H9 (cell line): Measurements from ENCODE around the gene SULF2. TPM values are rescaled to one million over a fixed set of nuclear protein-coding genes. Genes with fewer than 3 reads are reported as not detected.

ENCODE experiments used
- DNase-seq: peaks from one replicate; pipeline ENCODE4 v3.0.0-alpha.2; 2017
- H2AFZ ChIP-seq: one replicate; pipeline ENCODE4 v1.6.1; 2013; ENCODE audit warnings: mild to moderate bottlenecking, low read length, control low read depth, moderate library complexity
- H2AK5ac ChIP-seq: 2 replicates; pipeline ENCODE4 v1.6.1; 2013; ENCODE audit warnings: low read length, control low read depth, mixed read lengths; ENCODE audit not compliant: insufficient read length
- H2BK120ac ChIP-seq: one replicate; pipeline ENCODE4 v1.6.1; 2013; ENCODE audit warnings: low read depth, mild to moderate bottlenecking, low read length, control low read depth, inconsistent platforms; ENCODE audit not compliant: poor library complexity, severe bottlenecking
- H2BK12ac ChIP-seq: 2 replicates; pipeline ENCODE4 v1.6.1; 2013; ENCODE audit warnings: low read length, control low read depth, mixed read lengths, low read depth; ENCODE audit not compliant: insufficient read length
- H2BK15ac ChIP-seq: 2 replicates; pipeline ENCODE4 v1.6.1; 2013; ENCODE audit warnings: low read depth, low read length, control low read depth
- H2BK20ac ChIP-seq: one replicate; pipeline ENCODE4 v1.6.1; 2013; ENCODE audit warnings: low read depth, mild to moderate bottlenecking, low read length, control low read depth, inconsistent platforms; ENCODE audit not compliant: poor library complexity, severe bottlenecking
- H2BK5ac ChIP-seq: 2 replicates; pipeline ENCODE4 v1.6.1; 2013; ENCODE audit warnings: low read length, control low read depth, mixed read lengths; ENCODE audit not compliant: insufficient read length
- H3K14ac ChIP-seq: 2 replicates; pipeline ENCODE4 v1.6.1; 2013; ENCODE audit warnings: low read length, control low read depth; ENCODE audit not compliant: insufficient read depth
- H3K18ac ChIP-seq: 2 replicates; pipeline ENCODE4 v1.6.1; 2013; ENCODE audit warnings: low read depth, mild to moderate bottlenecking, mixed read lengths, low read length, control low read depth; ENCODE audit not compliant: insufficient read length
- H3K23ac ChIP-seq: 2 replicates; pipeline ENCODE4 v1.6.1; 2013; ENCODE audit warnings: low read length, control low read depth, mixed read lengths, low read depth; ENCODE audit not compliant: insufficient read length
- H3K23me2 ChIP-seq: 2 replicates; pipeline ENCODE4 v1.6.1; 2013; ENCODE audit warnings: low read depth, mild to moderate bottlenecking, mixed read lengths, low read length, control low read depth; ENCODE audit not compliant: insufficient read length, poor library complexity, severe bottlenecking
- H3K27ac ChIP-seq: 2 replicates; pipeline ENCODE4 v1.5.1; 2013; ENCODE audit warnings: low read length, control low read depth, mixed read lengths, low read depth; ENCODE audit not compliant: insufficient read length
- H3K27me3 ChIP-seq: 2 replicates; pipeline ENCODE4 v1.6.1; 2013; ENCODE audit warnings: low read length, control low read depth, inconsistent platforms; ENCODE audit not compliant: insufficient read depth
- H3K4ac ChIP-seq: 2 replicates; pipeline ENCODE4 v1.6.1; 2013; ENCODE audit warnings: low read depth, mild to moderate bottlenecking, control low read depth, inconsistent platforms, low read length, moderate library complexity
- H3K4me1 ChIP-seq: 2 replicates; pipeline ENCODE4 v1.6.1; 2013; ENCODE audit warnings: low read length, control low read depth, inconsistent platforms; ENCODE audit not compliant: insufficient read depth
- H3K4me2 ChIP-seq: 2 replicates; pipeline ENCODE4 v1.6.1; 2013; ENCODE audit warnings: low read length, control low read depth, mixed read lengths; ENCODE audit not compliant: insufficient read length, insufficient read depth
- H3K56ac ChIP-seq: 2 replicates; pipeline ENCODE4 v1.6.1; 2013; ENCODE audit warnings: low read depth, mild to moderate bottlenecking, mixed read lengths, low read length, control low read depth; ENCODE audit not compliant: insufficient read length
- H3K79me1 ChIP-seq: 2 replicates; pipeline ENCODE4 v1.6.1; 2013; ENCODE audit warnings: low read depth, mild to moderate bottlenecking, moderate library complexity, low read length, control low read depth, inconsistent platforms; ENCODE audit not compliant: insufficient read depth, poor library complexity, severe bottlenecking
- H3K79me2 ChIP-seq: 2 replicates; pipeline ENCODE4 v1.6.1; 2013; ENCODE audit warnings: low read length, control low read depth, inconsistent platforms; ENCODE audit not compliant: insufficient read depth
- H3K9ac ChIP-seq: 2 replicates; pipeline ENCODE4 v1.6.1; 2013; ENCODE audit warnings: low read length, control low read depth, mixed read lengths; ENCODE audit not compliant: insufficient read length; ENCODE audit errors: extremely low read depth
- H3K9me3 ChIP-seq: one replicate; pipeline ENCODE4 v1.6.1; 2013; ENCODE audit warnings: low read depth, low read length, inconsistent platforms; ENCODE audit not compliant: control insufficient read depth
- H3T11ph ChIP-seq: one replicate; pipeline ENCODE4 v1.6.1; 2013; ENCODE audit warnings: mild to moderate bottlenecking, low read length, control low read depth, inconsistent platforms
- H4K20me1 ChIP-seq: one replicate; pipeline ENCODE4 v1.6.1; 2013; ENCODE audit not compliant: control insufficient read depth, insufficient read length, insufficient read depth
- H4K5ac ChIP-seq: 2 replicates; pipeline ENCODE4 v1.6.1; 2013; ENCODE audit warnings: low read depth, mild to moderate bottlenecking, mixed read lengths, low read length, control low read depth; ENCODE audit not compliant: insufficient read length
- H4K8ac ChIP-seq: replicated peaks from 2 replicates; pipeline ENCODE4 v1.6.1; 2013; ENCODE audit warnings: low read length, control low read depth, mixed read lengths, low read depth; ENCODE audit not compliant: insufficient read length
- H4K91ac ChIP-seq: 2 replicates; pipeline ENCODE4 v1.6.1; 2013; ENCODE audit warnings: low read depth, mild to moderate bottlenecking, moderate library complexity, mixed read lengths, low read length, control low read depth; ENCODE audit not compliant: insufficient read length
- H3K27ac Mint-ChIP-seq, 3 experiments: 2 replicates in 2 of 3; 3 replicates in 1 of 3; pipeline ENCODE4 v1.8.0; 2020 to 2021; ENCODE audit warnings: mixed read lengths in 3 of 3, mild to moderate bottlenecking in 1 of 3, moderate library complexity in 1 of 3
- H3K27me3 Mint-ChIP-seq: 2 replicates; pipeline ENCODE4 v1.8.0; 2021; ENCODE audit warnings: low read depth, mild to moderate bottlenecking, moderate library complexity, mixed read lengths
- H3K36me3 Mint-ChIP-seq, 3 experiments: 2 replicates in 2 of 3; 3 replicates in 1 of 3; pipeline ENCODE4 v1.8.0; 2020 to 2021; ENCODE audit warnings: low read depth in 3 of 3, mixed read lengths in 3 of 3; ENCODE audit not compliant: insufficient read depth in 1 of 3
- H3K4me1 Mint-ChIP-seq, 2 experiments: 2 replicates each; pipeline ENCODE4 v1.8.0; 2020; ENCODE audit warnings: mixed read lengths in 2 of 2
- H3K4me3 Mint-ChIP-seq, 2 experiments: 2 replicates in 1 of 2; 3 replicates in 1 of 2; pipeline ENCODE4 v1.8.0; 2020 to 2021; ENCODE audit warnings: mild to moderate bottlenecking in 2 of 2, mixed read lengths in 2 of 2, moderate library complexity in 1 of 2
- H3K9me3 Mint-ChIP-seq, 2 experiments: 2 replicates in 1 of 2; 3 replicates in 1 of 2; pipeline ENCODE4 v1.8.0; 2020; ENCODE audit warnings: mild to moderate bottlenecking in 2 of 2, mixed read lengths in 2 of 2, moderate library complexity in 1 of 2
- WGBS: extraction: QIAGEN DNeasy Blood & Tissue Kit; methylation state at CpG from one replicate; pipeline ENCODE4 v1.1.7; 2013; ENCODE audit warnings: missing lambda C conversion rate, low lambda C conversion rate, mixed read lengths; ENCODE audit not compliant: insufficient read length; ENCODE audit errors: extremely low coverage; 5-methylcytosine and 5-hydroxymethylcytosine counted together
- total RNA-seq: library from RNA; stranded (reverse); gene quantifications from 2 replicates; pipeline ENCODE4 v1.2.1, GENCODE V29; 2021
- TF ChIP-seq, protein P1 (sequence below): fragments of 200-600 bp; sonication (generic); conservative IDR thresholded peaks from 3 replicates; pipeline ENCODE4 v1.8.0; 2021; ENCODE audit warnings: antibody characterized with exemption, mild to moderate bottlenecking

Gene SULF2
- total RNA-seq, 1 experiment from 2014 or later = 31.2 TPM

GRCh38 chr20:47748823-47749222, 36.5 kb downstream of the SULF2 start:
- Histone ChIP-seq H3K4me2 (no peak overlapping the region), H3T11ph (no peak overlapping the region), H3K79me2 (no peaks in the 10 kb centered on the region), H2AFZ (no peak overlapping the region), H4K5ac (no peak overlapping the region), H2BK20ac (no peak overlapping the region), H3K4me1 (no peaks in the 10 kb centered on the region), H4K91ac (no peak overlapping the region), H2BK12ac (no peak overlapping the region), H2BK15ac (no peak overlapping the region), H3K9ac (no peak overlapping the region), H3K27ac (no peak overlapping the region), H2AK5ac (no peak overlapping the region), H4K20me1 (no peaks in the 10 kb centered on the region), H3K56ac (no peak overlapping the region), H3K27me3 (no peaks in the 10 kb centered on the region), H3K14ac (no peak overlapping the region), H3K4ac (no peak overlapping the region), H3K18ac (no peak overlapping the region), H2BK5ac (no peak overlapping the region), H3K23ac (no peak overlapping the region), H3K23me2 (no peaks in the 10 kb centered on the region), H3K9me3 (no peaks in the 10 kb centered on the region), H3K79me1 (no peaks in the 10 kb centered on the region), H4K8ac (no peak overlapping the region), H2BK120ac (no peak overlapping the region)
- no peak overlapping the region; a peak in 2 of 7 replicates for H3K27ac Mint-ChIP-seq
- H3K36me3 Mint-ChIP-seq = no peaks in the 10 kb centered on the region
- H3K9me3 Mint-ChIP-seq = no peaks in the 10 kb centered on the region
- DNase-seq = no peak
- H3K4me3 Mint-ChIP-seq = no peak overlapping the region
- peaks cover 7 to 8% of the 10 kb centered on the region in 2 experiments for H3K4me1 Mint-ChIP-seq
- no peaks in the 10 kb centered on the region for H3K27me3 Mint-ChIP-seq
- no CpG with 5 or more reads among the region's 5 CpGs for WGBS
- TF ChIP-seq, protein P1, sequence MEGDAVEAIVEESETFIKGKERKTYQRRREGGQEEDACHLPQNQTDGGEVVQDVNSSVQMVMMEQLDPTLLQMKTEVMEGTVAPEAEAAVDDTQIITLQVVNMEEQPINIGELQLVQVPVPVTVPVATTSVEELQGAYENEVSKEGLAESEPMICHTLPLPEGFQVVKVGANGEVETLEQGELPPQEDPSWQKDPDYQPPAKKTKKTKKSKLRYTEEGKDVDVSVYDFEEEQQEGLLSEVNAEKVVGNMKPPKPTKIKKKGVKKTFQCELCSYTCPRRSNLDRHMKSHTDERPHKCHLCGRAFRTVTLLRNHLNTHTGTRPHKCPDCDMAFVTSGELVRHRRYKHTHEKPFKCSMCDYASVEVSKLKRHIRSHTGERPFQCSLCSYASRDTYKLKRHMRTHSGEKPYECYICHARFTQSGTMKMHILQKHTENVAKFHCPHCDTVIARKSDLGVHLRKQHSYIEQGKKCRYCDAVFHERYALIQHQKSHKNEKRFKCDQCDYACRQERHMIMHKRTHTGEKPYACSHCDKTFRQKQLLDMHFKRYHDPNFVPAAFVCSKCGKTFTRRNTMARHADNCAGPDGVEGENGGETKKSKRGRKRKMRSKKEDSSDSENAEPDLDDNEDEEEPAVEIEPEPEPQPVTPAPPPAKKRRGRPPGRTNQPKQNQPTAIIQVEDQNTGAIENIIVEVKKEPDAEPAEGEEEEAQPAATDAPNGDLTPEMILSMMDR = no peak
